Measurements from ENCODE around the gene WNK1.

Gene WNK1

DNA sequence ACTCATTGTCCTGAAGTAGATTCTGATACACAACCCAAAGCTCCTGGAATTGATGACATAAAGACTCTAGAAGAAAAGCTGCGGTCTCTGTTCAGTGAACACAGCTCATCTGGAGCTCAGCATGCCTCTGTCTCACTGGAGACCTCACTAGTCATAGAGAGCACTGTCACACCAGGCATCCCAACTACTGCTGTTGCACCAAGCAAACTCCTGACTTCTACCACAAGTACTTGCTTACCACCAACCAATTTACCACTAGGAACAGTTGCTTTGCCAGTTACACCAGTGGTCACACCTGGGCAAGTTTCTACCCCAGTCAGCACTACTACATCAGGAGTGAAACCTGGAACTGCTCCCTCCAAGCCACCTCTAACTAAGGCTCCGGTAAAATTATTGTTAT lies 133.3 kb downstream of the WNK1 start:
- TF ChIP-seq, protein P1, sequence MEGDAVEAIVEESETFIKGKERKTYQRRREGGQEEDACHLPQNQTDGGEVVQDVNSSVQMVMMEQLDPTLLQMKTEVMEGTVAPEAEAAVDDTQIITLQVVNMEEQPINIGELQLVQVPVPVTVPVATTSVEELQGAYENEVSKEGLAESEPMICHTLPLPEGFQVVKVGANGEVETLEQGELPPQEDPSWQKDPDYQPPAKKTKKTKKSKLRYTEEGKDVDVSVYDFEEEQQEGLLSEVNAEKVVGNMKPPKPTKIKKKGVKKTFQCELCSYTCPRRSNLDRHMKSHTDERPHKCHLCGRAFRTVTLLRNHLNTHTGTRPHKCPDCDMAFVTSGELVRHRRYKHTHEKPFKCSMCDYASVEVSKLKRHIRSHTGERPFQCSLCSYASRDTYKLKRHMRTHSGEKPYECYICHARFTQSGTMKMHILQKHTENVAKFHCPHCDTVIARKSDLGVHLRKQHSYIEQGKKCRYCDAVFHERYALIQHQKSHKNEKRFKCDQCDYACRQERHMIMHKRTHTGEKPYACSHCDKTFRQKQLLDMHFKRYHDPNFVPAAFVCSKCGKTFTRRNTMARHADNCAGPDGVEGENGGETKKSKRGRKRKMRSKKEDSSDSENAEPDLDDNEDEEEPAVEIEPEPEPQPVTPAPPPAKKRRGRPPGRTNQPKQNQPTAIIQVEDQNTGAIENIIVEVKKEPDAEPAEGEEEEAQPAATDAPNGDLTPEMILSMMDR (IDR thresholded peaks at IDR 0.05; ENCODE audit: insufficient read depth, low read length, poor library complexity, severe bottlenecking): no peak
- Histone ChIP-seq H3K36me3 (ENCODE audit: control insufficient read depth, insufficient read depth, low read length) (peaks cover 31% of the 10 kb centered on the region), H3K4me3 (replicated peaks; ENCODE audit: low read depth, low read length) (no peak overlapping the region), H3K27me3 (replicated peaks; ENCODE audit: control insufficient read depth, insufficient read depth, low read length) (no peaks in the 10 kb centered on the region)
- DNase-seq (ENCODE audit: extremely low read depth, insufficient read length): no peak

DNA sequence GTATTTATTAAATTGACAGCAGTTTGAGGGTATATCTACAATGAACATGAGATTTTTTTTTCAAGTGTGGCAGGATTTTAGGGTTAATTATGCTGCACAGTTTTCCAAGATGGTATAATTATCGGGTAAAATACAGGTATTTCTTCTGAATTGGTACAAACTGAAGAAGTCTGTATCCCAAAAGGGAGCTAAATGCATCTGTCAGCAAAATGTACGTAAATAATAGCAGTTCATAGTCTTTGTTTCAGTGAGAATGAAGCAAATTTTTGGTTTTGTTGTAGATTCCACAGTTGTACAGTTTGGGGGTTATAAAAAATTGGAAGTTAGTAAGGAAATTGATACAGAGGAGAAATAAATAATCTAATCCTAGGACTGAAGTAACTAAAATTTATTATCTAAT lies 133.8 kb downstream of the WNK1 start:
- TF ChIP-seq, protein P1 (IDR thresholded peaks at IDR 0.05; ENCODE audit: insufficient read depth, low read length, poor library complexity, severe bottlenecking): no peak
- Histone ChIP-seq H3K36me3 (ENCODE audit: control insufficient read depth, insufficient read depth, low read length) (peaks cover 31% of the 10 kb centered on the region), H3K4me3 (replicated peaks; ENCODE audit: low read depth, low read length) (no peak overlapping the region), H3K27me3 (replicated peaks; ENCODE audit: control insufficient read depth, insufficient read depth, low read length) (no peaks in the 10 kb centered on the region)
- no peak for DNase-seq (ENCODE audit: extremely low read depth, insufficient read length)

DNA sequence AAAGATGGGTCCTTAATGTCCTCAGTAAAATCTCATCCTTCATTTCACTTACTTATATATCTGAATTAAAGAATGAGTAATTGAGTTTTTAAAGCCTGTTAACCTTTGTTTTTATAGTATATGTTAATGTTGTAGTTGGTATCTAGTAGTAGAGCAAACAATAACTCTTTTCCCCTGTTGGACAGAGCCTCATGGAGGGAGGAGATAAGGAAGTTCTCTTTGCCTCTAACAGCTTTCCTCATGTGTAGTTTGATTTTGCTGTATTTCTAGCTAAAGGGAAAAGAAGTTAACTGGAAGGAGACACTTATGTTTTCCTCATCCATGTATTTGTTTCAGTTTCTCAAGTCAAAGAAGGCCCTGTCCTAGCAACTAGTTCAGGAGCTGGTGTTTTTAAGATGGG lies 141.8 kb downstream of the WNK1 start:
- DNase-seq (ENCODE audit: extremely low read depth, insufficient read length): no peak
- H3K27me3 ChIP-seq (replicated peaks; ENCODE audit: control insufficient read depth, insufficient read depth, low read length): no peaks in the 10 kb centered on the region
- peaks cover 15% of the 10 kb centered on the region for H3K36me3 ChIP-seq (ENCODE audit: control insufficient read depth, insufficient read depth, low read length)
- TF ChIP-seq, protein P1 (IDR thresholded peaks at IDR 0.05; ENCODE audit: insufficient read depth, low read length, poor library complexity, severe bottlenecking): no peak
- H3K4me3 ChIP-seq (replicated peaks; ENCODE audit: low read depth, low read length): no peak overlapping the region

DNA sequence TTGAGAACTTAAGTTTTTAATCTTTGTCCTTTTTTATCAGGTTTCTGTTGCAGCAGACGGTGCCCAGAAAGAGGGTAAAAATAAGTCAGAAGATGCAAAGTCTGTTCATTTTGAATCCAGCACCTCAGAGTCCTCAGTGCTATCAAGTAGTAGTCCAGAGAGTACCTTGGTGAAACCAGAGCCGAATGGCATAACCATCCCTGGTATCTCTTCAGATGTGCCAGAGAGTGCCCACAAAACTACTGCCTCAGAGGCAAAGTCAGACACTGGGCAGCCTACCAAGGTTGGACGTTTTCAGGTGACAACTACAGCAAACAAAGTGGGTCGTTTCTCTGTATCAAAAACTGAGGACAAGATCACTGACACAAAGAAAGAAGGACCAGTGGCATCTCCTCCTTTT lies 143.7 kb downstream of the WNK1 start:
- TF ChIP-seq, protein P1 (IDR thresholded peaks at IDR 0.05; ENCODE audit: insufficient read depth, low read length, poor library complexity, severe bottlenecking): no peak
- H3K36me3 ChIP-seq (ENCODE audit: control insufficient read depth, insufficient read depth, low read length): peaks cover 19% of the 10 kb centered on the region
- no peak for DNase-seq (ENCODE audit: extremely low read depth, insufficient read length)
- no peak overlapping the region for H3K4me3 ChIP-seq (replicated peaks; ENCODE audit: low read depth, low read length)
- no peaks in the 10 kb centered on the region for H3K27me3 ChIP-seq (replicated peaks; ENCODE audit: control insufficient read depth, insufficient read depth, low read length)

DNA sequence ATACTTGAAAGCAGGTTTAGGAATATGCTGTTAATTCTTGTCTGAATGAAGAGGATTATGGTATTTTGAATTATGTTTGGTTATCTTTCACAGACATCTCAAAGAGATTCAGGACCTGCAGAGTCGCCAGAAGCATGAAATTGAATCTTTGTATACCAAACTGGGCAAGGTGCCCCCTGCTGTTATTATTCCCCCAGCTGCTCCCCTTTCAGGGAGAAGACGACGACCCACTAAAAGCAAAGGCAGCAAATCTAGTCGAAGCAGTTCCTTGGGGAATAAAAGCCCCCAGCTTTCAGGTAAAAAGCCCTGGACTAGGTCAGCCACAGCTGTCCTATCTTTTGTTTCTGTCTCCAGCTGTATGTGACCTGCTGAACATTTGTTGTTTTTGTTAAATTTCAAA lies 145.0 kb downstream of the WNK1 start:
- no peak for DNase-seq (ENCODE audit: extremely low read depth, insufficient read length)
- TF ChIP-seq, protein P1 (IDR thresholded peaks at IDR 0.05; ENCODE audit: insufficient read depth, low read length, poor library complexity, severe bottlenecking): no peak
- peaks cover 26% of the 10 kb centered on the region for H3K36me3 ChIP-seq (ENCODE audit: control insufficient read depth, insufficient read depth, low read length)
- H3K4me3 ChIP-seq (replicated peaks; ENCODE audit: low read depth, low read length): no peak overlapping the region
- no peaks in the 10 kb centered on the region for H3K27me3 ChIP-seq (replicated peaks; ENCODE audit: control insufficient read depth, insufficient read depth, low read length)

DNA sequence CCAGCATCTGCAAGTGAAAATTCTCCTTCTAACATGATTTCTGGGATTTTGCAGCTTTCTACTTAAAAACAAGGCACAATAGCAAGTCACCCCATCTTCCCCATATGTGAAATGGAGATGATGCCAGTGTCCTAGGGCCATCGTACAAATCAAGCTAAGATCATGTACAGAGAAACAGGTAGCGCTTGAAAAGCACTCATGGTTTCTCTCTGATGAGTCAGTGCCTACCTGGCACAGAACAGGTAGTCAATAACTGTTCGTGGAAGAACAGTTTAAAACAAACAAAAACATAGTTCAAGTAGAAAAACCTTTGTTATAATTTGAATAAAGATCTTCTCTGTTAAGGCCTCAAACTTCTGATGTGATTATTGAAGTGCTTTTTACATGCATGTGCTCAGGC lies 150.2 kb downstream of the WNK1 start:
- Histone ChIP-seq H3K4me3 (replicated peaks; ENCODE audit: low read depth, low read length) (no peak overlapping the region), H3K36me3 (ENCODE audit: control insufficient read depth, insufficient read depth, low read length) (peaks cover 40% of the 10 kb centered on the region)

More for the DNA sequence above, 150.2 kb downstream of the WNK1 start:
- H3K27me3 ChIP-seq (replicated peaks; ENCODE audit: control insufficient read depth, insufficient read depth, low read length): no peaks in the 10 kb centered on the region
- TF ChIP-seq, protein P1 (IDR thresholded peaks at IDR 0.05; ENCODE audit: insufficient read depth, low read length, poor library complexity, severe bottlenecking): no peak
- DNase-seq (ENCODE audit: extremely low read depth, insufficient read length): no peak
